HL-60 (cell line): ENCODE results near the gene SELP.

Experiments
- GABPA ChIP-seq: IDR thresholded peaks from 2 replicates; pipeline ENCODE4 v1.6.1; 2012; ENCODE audit warnings: low read depth
- POLR2AphosphoS5 ChIP-seq: IDR thresholded peaks from 2 replicates; pipeline ENCODE4 v1.6.1; 2012; ENCODE audit warnings: low read depth
- SPI1 ChIP-seq: IDR thresholded peaks from 2 replicates; pipeline ENCODE4 v1.6.1; 2012; ENCODE audit warnings: low read depth, mild to moderate bottlenecking, borderline replicate concordance
- TF ChIP-seq, protein P1 (sequence below): IDR thresholded peaks from one replicate; pipeline ENCODE4 v1.5.1; 2011; ENCODE audit warnings: low read length, control low read depth, inconsistent platforms; ENCODE audit not compliant: insufficient read depth
- TF ChIP-seq, protein P2 (sequence below): IDR thresholded peaks from 2 replicates; pipeline ENCODE4 v1.6.1; 2012; ENCODE audit warnings: low read depth; ENCODE audit not compliant: insufficient replicate concordance

DNA sequence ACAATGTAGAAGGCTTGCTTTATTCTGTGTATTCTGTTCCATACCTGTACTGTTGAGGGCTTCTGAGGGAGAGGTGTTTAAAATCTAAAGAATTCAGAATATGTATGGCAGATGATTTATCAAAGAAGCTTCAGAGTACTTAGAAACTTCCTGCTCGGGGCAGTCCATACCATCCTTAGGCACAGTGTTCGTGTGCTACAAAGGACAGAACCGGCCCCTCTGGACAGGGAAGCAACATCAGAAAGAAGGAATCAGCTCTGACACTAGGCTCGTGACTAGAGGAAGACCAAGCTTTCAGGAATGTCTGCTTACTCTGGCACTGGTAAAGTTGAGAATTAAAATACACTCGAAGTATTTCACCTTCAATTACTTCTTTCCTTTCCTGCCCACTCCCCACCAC, 14.1 kb downstream of the SELP start:
- TF ChIP-seq, protein P1, sequence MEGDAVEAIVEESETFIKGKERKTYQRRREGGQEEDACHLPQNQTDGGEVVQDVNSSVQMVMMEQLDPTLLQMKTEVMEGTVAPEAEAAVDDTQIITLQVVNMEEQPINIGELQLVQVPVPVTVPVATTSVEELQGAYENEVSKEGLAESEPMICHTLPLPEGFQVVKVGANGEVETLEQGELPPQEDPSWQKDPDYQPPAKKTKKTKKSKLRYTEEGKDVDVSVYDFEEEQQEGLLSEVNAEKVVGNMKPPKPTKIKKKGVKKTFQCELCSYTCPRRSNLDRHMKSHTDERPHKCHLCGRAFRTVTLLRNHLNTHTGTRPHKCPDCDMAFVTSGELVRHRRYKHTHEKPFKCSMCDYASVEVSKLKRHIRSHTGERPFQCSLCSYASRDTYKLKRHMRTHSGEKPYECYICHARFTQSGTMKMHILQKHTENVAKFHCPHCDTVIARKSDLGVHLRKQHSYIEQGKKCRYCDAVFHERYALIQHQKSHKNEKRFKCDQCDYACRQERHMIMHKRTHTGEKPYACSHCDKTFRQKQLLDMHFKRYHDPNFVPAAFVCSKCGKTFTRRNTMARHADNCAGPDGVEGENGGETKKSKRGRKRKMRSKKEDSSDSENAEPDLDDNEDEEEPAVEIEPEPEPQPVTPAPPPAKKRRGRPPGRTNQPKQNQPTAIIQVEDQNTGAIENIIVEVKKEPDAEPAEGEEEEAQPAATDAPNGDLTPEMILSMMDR: no peak
- TF ChIP-seq SPI1 (no peak), POLR2AphosphoS5 (no peak), GABPA (no peak)
- TF ChIP-seq, protein P2, sequence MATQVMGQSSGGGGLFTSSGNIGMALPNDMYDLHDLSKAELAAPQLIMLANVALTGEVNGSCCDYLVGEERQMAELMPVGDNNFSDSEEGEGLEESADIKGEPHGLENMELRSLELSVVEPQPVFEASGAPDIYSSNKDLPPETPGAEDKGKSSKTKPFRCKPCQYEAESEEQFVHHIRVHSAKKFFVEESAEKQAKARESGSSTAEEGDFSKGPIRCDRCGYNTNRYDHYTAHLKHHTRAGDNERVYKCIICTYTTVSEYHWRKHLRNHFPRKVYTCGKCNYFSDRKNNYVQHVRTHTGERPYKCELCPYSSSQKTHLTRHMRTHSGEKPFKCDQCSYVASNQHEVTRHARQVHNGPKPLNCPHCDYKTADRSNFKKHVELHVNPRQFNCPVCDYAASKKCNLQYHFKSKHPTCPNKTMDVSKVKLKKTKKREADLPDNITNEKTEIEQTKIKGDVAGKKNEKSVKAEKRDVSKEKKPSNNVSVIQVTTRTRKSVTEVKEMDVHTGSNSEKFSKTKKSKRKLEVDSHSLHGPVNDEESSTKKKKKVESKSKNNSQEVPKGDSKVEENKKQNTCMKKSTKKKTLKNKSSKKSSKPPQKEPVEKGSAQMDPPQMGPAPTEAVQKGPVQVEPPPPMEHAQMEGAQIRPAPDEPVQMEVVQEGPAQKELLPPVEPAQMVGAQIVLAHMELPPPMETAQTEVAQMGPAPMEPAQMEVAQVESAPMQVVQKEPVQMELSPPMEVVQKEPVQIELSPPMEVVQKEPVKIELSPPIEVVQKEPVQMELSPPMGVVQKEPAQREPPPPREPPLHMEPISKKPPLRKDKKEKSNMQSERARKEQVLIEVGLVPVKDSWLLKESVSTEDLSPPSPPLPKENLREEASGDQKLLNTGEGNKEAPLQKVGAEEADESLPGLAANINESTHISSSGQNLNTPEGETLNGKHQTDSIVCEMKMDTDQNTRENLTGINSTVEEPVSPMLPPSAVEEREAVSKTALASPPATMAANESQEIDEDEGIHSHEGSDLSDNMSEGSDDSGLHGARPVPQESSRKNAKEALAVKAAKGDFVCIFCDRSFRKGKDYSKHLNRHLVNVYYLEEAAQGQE: no peak
